SIG-M5 treated with dmso at 0.1 percent for 504 hours (cell line): ENCODE measurements around the gene PPFIBP1.
A peak's percentile ranks its signal among the peaks of the same experiment; 100 is the strongest.
"Not testable (repeated sequence)": the region's sequence is repeated elsewhere in the genome, so short reads cannot be mapped to it uniquely, and the experiment has no call there.

ENCODE experiments used
- DNase-seq: peaks from one replicate; lab custom pipeline; 2025; ENCODE audit not compliant: unreplicated experiment; lab: John Stamatoyannopoulos, UW

The PPFIBP1 gene

DNA sequence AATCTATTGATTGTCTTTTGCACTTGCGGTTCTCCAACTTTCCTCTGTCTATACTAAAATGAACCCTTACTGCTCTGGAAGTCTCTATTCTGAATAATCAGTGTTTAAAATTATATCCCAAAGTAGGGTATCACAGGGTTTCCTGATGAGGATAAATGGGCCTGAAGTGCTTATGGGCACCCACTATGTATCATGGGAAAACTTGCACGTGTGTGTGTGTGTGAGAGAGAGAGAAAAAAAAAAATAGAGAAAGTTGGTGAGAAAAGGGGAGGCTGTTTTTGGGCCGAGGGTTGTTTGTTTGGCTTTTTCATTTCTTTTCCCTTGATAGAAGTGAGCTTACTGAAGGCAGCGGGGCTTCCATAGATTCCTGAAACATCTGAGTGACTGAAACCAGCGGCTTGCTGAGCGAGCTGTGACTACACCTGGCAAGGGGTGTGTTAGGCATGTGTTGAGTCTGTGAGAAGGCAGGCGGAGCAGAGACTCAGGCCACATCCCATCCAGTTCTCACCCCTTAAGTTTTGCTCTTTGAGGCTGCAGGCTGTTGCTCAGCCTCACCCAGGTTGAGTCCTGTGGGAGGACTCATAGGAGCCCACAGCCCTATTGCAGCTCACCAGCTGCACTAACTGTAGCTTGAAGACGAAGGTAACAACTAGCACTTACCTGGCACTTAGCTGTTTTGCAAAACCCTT is 17.2 kb downstream of the PPFIBP1 start:
- DNase-seq, result no peak

DNA sequence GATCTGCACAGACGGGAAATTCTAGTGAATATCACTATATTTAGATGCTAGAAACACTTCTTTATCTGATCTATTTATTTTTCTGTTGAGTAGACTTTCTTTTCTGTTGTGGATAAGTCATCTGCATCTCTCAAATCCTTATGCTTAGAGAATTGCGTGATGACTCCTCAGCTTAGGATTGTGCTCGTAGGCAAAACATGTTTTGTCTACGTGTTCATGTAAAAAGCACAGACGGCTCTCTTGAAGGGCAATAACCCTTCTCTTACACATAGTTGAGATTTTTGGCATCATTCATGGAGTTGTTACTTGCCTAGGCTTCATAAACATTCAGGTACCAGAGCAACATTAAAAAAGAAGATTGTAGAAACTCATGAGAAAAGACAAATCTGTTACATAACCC is 18.6 kb downstream of the PPFIBP1 start:
- no peak for DNase-seq

DNA sequence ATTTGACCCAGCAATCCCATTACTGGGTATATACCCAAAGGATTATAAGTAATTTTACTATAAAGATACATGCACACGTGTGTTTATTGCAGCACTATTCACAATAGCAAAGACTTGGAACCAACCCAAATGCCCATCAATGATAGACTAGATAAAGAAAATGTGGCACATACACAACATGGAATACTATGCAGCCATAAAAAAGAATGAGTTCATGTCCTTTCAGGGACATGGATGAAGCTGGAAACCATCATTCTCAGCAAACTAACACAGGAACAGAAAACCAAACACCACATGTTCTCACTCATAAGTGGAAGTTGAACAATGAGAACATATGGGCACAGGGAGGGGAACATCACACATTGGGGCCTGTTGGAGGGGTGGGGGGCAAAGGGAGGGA is 20.9 kb downstream of the PPFIBP1 start:
- not testable (repeated sequence) for DNase-seq

DNA sequence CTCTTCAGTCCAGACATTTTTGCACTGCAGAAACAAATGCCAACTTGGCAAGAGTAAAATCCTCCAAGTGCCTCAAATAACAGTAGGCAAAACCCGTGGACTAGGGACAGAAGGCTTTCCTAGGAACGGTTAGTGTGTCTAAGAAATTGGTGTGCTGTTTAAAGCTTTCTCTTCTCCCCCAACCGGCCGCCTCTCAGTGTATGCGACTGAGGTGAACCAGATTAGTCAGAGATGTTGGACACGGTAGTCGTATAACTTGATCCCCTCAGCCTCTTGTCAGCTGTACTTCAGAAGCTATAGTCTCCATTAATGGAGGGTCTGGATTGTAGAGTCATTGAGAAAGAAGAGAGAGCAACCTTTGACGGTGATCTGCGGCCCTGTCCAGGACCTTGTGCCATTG is 21.7 kb downstream of the PPFIBP1 start:
- no peak for DNase-seq

DNA sequence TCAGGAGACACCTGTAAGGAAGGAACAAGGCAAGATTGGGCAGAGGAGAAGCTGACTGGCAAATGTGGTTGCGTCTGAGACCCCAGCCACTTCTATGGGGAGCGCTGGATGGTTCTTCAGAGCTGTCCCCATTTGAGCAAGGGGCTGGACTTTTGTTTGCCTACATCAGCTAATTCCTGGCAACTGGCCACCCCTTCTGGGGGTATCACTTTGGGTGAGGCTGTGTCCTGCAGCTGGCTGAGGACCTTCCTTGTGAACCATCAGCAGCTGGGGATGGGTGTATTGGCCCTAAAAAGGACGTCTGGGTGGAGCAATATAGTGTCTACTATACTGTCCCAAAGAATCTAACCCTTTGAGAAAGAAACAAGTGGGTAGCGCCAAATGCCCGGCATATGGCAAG is 23.6 kb downstream of the PPFIBP1 start:
- DNase-seq, result no peak

DNA sequence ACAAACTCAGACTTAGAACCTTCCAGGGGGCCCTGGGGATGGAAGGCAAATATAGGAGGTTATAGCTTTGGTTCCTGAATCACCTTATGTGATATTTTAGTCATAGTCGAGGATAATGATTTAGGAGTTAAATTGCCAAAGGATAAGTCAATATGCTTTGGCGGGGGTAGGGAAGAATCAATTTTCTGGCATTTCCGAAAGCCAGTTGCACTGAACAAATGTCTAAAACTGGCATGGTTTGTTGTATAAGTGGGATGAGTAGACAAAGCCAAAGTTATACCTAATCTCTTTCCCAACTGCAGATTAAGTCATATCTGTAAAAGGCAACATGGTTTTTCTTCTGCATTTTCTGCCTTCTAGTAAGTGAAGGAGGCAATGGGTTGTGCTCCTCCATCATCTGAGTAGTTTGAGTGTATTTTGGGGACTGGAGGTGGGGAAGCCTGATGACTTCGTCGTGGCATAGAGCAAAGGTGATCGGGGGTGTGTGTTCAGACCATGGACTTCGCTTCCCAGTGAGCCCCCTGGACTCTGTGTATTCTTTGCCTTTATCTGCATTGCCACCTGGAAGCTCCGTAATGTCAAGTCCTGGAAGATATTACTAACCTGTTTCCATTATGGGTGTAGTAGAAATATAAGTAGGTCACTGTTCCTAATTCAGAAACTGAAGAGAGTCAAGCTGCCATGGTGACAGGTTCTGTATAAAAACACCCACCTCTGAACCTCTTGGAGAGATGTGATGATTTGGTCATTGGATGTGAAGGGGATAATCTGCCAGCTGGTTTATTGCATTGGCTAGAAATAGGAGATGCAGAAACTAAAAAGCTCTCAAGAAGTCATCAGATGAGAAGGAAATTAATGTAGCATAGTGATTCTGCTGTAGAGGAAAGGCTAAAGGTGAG is 24.5 kb downstream of the PPFIBP1 start:
- peak; percentile 22 for DNase-seq

DNA sequence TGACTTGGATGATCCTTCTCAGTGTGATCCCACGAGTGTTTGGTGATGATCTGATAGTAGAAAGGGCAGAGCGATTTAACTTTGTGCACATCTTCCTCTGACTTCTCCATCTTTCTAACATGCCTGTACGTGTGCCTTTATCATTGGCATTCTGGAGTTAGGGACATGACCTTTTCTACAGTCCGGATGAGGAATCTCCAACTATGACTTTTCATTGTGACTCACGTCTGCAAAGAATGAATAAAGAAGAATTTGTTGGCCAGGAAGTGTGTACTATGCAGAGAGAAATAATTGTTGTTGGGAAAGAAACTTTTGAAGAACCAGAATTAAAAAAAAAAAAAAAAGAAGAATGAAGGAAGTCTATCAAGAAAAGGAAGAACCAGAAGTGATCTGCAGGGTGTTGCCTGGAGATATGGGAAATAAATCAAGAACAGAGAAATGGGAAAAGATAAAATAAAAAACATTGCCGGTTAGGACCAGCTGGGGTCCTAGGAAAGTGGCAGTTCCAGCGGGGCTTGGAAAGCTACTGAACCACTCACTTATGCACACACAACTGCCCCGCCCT is 25.3 kb downstream of the PPFIBP1 start:
- DNase-seq, result peak; percentile 41

DNA sequence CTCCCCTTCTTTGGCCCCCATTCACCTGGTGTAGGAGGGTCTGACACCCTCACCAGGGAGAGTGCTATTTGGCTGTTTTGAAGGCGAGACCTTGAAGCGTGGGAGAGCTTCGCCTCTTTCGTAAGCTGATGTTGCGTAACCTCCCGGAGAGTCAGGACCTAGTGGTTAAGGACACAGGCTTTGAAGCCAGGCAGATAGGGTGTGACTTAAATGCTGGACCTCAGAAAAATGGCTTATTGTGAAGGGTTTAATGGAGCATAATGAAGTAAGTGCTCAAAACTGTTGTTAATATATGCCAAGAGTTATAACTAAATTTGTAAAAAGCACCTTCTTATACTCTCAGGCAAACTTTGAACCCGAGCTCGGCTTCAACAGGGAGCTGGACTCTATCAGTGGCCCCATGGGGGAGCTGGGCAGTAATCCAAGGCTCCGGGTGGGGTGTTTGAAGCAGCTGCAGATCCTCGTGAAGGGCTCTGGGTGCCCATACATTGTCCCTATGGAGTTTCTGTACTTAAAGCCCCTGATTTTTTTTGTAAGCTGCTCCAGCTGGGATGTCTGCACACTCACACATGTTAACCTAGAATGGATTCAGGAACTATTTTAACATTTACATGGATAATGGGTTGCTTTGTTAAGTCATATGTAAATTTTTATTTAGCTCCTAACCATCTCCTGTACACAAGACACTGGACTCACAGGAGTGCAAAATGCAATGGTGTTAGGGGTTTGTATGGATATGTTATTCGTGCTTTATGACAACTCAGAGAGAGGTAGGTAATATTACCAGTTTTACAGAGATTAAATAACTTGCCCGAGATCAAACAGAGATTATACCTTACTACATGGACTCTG is 26.0 kb downstream of the PPFIBP1 start:
- DNase-seq, result peak; percentile 78

DNA sequence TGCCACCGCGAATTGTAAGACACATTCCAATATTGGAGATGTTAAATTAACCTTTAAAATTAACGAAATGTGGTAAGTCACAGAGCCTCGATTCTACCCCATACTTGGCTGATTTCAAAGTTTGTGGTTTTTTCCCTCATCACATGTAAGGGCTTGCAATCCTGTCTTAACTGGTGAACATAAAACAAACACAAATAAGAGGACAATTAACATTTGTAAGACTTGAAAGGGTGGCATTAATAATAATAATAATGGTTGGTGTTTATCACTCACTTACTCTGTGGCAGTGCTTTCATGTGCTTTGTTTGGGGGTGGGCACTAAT is 26.6 kb downstream of the PPFIBP1 start:
- no peak for DNase-seq

DNA sequence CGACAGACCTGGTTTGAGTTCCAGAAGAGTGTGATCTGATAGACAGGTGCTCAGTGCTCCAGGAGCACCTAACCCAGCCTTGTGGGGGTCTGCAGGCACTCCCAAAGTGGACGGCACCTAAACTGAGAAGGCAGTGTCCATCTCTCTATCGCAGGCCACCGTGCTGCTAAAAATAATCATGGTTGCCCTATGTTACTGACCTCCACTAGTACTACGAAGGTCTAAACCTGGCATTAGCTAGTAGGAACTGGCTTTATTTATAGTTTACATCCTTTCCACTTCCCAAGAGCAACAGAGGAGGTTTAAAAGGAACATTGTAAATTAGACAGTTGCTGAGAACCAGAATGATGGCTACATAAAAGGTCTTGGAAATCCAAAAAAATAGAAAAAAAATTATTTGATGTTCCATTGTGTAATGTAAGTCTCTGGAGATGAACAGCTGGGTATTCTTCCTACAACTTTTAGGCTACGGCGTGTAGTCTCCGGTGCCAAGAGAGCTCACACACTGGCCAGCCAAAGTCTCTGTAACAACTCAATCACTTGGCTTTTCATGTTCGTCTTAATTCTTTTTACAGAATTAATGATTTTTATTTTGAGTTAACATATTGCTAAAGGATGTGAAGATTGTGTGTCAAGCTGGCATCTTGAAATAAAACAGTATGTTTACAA is 27.3 kb downstream of the PPFIBP1 start:
- DNase-seq, result no peak

DNA sequence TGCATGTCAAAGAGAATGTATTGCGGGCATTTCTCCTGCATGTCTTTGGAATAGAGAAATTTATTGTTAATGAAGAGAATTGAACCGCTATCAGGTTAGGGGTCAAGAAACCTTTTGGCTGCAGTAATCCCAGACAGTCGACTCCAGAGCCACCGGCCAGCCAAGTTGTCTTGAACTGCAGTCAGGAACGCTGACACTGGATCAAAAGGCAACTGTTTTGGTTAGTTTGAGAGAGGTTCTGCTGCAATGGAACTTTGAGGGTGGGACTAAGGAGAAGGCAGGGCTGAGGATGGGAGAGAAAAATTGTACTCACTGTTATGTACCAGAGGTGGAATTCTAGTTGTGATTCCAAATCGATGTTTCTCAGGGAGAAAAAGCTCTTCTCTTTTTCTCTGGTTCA is 28.2 kb downstream of the PPFIBP1 start:
- no peak for DNase-seq

DNA sequence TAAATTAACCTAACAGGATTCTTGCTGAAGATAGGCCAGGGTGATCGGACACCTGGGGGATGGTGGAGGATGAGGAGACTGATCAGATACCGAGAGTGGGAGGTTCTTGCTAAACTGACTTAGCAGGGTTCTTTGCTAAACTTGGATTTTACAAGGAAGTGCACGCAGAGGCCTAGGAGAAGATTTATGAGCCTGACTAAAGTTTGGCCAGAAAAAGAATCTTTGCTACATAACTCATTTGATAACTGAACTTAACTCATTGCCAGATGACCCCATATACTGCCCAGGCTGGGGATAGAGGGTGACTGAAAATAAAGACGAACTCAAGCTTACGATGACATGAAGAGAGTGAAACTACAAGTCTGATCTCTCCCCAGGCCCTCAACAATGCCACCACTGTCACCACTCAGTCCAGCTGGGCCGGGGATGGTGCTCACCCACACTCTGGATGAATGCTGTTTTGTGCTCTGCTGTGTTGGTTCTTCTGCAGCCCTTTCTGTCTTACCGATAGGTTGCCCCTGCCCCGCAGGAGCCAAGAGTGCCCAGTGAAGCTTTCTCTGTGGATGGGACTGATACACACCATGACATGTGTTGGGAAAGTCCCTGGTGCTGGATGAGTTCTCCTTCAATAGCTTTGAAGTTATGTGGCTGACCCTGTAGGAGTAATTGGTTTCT is 29.0 kb downstream of the PPFIBP1 start:
- DNase-seq, result no peak

DNA sequence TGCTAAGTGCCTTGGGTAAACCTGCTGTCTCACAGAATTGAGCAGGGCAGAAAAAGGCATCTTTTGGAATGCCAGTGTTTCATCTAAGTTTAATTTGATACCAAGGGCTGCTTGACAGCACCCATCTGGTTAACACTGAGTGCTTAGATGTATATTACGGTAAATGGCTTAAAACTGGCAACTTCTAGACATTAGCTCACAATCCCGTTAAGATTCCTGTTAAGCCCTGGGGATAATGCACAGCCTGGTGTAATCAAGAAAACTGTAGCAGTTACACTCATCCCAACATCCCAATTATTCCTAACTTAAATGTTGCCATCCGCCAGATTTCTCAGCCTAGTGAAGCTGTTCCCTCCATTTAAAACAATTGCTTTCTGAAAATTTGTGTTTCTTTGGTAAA is 29.9 kb downstream of the PPFIBP1 start:
- no peak for DNase-seq

DNA sequence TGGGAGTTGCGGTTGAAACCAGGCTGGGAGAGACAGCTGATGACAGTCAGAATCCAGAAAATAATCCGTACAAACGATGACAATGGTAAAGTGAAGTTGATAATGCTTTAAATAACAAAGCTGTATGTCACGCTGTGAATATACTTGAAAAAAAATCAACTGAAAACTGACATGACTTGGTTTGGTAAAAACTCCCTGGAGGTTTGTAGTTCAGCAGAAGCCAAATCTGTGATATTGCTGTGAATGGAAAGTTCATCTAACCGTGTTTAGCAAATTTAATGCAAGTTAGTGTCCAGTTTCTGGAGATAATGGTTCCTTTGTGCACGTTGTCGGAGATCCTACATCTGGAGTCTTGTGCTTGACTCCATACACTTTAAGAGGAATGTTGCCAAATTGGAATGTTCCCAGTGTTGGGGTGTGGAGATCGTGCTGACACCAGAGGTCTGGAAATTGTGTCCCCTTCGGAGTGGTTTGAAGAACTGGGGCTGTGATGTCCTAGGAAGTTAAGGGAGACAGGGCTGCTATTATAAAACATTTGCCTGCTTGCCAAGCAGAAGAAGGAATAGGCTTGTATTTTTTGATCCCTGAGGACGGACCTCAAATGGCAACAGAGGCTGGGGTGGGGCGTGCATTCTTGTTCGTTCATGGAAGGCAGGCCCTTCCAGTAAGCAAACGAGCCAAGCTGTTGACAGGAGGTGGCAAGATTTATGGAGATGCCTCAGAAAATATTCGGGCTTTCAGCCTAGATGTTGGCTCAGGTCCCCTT is 30.6 kb downstream of the PPFIBP1 start:
- no peak for DNase-seq

DNA sequence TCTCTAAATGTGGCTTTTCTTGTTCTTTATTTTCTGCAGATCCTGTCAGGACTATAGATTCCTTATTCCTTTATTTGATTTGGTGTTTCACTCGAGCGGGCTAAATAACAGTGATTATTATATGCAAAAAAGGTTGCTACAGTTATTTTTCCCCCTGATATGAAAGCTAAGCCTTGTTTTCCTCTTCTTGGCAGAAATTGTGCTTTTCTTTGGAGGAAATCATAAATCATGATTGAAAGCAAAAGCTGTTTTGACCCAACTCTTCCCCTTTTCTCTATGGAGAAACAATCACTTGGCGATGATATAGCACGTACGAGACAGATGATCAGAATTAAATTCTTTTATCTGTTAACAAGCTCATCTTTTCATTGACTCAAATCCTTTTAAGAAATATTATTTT is 31.4 kb downstream of the PPFIBP1 start:
- DNase-seq, result no peak

DNA sequence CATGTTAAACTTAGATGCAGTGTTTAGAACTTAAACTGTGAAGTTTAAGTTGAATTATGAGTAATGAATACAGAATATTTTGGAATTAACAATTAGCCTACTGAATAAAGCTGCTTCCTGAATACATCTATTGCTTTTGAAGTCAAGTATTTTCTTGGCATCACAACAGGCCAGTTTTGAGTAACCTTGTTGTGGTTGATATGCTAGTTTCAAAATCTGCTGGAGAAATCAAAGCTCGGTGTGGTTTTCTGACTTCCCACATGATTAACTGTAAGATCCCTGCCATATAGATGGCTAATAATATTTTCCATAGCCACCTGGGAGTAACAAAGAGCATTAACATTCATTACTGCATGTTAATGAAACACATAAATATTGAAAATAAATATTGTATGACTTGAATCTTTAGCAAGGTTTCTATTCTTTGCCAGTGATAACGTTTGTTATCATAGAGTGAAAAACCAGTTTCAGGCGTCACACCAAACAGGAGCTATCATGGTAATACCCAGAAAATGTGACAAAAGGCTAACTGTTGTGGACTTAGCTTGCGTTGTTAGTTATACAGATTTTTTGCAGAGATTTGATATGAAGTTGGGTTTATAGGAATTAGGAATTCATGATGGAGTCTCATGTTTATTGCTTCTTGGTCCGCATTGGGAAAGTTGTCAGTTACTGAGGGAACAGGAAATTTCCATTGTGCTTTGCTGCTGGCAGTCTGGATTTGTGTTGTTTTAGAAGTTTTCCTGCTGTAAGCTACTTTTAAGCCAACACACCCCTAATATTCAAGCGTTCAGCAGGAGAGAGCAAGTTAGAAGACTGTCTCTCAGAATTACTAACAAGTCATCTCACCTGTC is 32.1 kb downstream of the PPFIBP1 start:
- DNase-seq, result no peak

DNA sequence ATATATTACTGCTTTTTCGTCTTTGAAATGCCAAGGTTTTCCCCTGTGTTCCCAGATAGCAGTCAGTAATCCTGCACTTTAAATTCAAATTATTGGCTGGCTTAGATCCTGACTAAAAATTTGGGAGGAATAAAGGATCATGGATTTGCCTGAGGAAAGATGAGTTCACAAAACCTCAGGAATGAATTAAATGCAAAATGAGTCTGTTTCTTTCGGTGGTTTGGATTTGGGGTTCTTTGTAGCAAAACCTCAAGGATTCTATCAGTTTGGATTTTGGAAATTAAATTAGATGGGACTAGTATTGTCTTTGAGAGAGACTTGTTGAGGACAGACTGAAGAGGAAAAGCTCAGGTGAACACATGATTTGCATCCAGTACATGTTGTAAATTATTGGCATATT is 36.1 kb downstream of the PPFIBP1 start:
- DNase-seq, result no peak

DNA sequence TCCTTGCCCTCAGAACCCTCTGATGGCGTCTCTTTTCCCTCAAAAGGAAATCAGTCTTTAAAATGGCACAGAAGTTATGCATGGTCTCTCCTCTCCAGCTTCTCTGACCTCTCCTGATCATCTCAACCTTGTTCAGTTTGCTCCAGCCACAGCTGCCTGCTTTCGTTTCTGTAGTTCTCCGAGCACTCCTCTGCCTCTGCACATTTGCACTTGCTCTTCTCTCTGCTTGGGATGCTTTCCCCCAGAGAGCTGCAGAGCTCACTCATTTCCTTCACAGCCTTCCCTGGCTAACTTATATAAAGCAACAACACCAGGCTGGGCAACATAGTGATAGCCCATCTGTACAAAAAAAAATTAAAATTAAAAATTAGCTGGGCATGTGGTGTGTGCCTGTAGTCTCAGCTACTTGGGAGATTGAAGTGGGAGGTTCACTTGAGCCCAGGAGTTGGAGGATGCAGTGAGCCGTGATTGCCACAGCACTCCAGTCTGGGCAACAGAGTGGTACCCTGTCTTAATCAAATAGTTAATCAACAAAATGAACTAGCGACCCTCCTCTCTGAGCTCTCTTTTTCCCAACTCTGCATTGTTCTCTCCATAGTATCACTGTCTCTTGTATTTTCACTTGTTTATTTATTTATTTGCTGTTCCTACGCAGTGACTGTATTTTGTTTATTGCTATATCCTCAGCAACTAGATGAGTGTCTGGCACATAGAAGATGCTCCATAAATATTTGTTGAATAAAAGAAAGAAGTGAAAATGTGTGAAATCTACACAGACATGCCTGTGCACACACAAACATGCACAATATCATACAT is 37.7 kb downstream of the PPFIBP1 start:
- DNase-seq, result no peak
